HG03432 (cell line): ENCODE data around the gene PRR19.

Experiments used
- ATAC-seq: cut with Tn5 transposase; IDR thresholded peaks from one replicate; pipeline ENCODE4 v1.9.1; 2021; ENCODE audit warnings: mild to moderate bottlenecking, moderate library complexity; ENCODE audit not compliant: unreplicated experiment

PRR19 gene

GRCh38 chr19:42343344-42344110, 41.6 kb downstream of the PRR19 start:
- no peak for ATAC-seq

- no peak for ATAC-seq
Observed at GRCh38 chr19:42344336-42344893, 42.5 kb downstream of the PRR19 start.

- no peak for ATAC-seq
Observed at GRCh38 chr19:42345191-42345812, 43.4 kb downstream of the PRR19 start.

GRCh38 chr19:42348211-42348610, 46.3 kb downstream of the PRR19 start:
- ATAC-seq: no peak

- ATAC-seq: no peak
Observed at GRCh38 chr19:42349378-42350107, 47.6 kb downstream of the PRR19 start.

DNA sequence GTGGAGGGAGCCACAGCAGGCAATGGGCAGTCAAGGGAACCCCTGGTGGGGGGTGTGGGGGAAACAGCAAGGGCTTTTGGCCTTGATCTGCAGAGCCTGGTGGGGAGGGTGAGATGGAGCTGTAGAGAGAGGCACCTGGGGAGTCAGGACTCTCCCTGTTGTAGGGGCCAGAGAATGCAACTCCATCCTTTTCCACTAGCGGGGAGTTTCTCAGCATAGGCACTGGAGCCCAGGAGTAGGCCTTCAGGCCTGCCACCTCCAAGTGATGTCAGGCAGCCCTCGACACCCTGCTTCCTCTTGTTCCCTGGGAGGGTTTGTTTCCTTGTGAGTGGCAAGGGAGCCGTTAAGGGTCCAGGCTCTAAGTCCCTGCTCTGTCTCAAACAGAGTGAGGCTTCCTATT, 48.5 kb downstream of the PRR19 start:
- no peak for ATAC-seq

GRCh38 chr19:42351079-42351735, 49.3 kb downstream of the PRR19 start:
- ATAC-seq: no peak

DNA sequence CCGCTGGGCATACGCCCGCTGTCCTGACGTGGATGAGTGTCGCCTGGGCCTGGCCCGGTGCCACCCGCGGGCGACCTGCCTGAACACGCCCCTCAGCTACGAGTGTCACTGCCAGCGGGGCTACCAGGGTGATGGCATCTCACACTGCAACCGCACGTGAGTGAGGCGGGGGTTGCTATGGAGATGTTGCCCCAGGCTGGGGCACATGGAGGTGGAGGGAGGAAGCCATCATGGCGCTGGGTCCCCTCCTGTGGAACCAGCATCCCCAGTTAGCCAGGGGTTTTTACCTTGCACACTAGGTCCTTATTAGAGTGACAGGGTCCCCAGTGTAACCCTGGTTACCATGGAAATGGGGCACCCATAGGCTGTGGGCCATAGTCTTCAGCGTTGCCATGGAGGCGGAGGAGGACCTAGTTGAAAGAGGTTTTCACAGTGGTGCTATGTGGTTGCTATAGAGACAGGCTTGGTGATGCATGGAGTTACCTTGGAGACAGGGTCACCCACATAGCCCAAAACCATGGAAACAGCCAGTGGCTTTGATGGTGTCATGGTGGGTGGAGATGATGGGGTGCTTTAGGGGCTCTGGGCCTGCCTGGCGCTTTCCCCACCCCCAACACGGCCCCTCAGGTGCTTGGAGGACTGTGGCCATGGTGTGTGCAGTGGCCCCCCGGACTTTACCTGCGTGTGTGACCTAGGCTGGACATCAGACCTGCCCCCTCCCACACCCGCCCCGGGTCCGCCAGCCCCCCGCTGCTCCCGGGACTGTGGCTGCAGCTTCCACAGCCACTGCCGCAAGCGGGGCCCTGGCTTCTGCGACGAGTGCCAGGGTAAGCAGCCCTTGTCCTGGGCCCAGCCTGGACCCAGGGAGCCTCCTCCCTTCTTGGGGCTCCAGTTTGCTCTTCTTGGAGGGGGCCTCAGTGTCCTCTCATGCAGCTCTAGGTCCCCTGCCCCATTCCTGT, 50.6 kb downstream of the PRR19 start:
- no peak for ATAC-seq

DNA sequence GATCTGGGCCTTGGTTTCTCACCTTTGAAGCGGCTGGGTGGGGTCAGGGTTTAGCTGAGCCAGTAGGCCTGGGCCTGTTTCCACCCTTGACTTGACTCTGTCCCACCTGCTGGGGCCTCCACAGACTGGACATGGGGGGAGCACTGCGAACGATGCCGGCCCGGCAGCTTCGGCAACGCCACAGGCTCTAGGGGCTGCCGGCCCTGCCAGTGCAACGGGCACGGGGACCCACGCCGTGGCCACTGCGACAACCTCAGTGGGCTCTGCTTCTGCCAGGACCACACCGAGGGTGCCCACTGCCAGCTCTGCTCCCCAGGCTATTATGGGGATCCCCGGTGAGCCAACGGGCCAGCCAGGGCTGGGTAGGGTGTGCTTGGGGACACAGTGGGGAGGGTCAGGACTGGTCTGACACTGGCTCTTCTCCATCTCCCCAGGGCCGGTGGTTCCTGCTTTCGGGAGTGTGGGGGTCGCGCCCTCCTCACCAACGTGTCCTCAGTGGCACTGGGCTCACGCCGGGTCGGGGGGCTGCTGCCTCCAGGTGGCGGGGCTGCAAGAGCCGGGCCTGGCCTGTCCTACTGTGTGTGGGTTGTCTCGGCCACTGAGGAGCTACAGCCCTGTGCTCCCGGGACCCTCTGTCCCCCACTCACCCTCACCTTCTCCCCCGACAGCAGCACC, 51.5 kb downstream of the PRR19 start:
- ATAC-seq: no peak

DNA sequence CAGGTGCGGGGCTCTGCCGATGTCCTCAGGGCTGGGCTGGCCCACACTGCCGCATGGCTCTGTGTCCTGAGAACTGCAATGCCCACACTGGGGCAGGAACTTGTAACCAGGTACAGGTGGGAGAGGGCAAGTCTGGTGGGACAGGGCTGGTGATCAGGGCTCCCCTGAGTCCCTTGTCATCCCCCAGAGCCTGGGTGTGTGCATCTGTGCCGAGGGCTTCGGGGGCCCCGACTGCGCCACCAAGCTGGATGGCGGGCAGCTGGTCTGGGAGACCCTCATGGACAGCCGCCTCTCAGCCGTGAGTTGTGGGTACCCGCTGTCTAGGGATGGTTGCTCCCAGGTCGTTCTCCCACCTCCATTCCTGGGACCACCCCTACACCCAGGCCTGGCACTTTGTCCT, 54.0 kb downstream of the PRR19 start:
- ATAC-seq: no peak

- no peak for ATAC-seq
Observed at GRCh38 chr19:42356686-42357085, 54.8 kb downstream of the PRR19 start.

DNA sequence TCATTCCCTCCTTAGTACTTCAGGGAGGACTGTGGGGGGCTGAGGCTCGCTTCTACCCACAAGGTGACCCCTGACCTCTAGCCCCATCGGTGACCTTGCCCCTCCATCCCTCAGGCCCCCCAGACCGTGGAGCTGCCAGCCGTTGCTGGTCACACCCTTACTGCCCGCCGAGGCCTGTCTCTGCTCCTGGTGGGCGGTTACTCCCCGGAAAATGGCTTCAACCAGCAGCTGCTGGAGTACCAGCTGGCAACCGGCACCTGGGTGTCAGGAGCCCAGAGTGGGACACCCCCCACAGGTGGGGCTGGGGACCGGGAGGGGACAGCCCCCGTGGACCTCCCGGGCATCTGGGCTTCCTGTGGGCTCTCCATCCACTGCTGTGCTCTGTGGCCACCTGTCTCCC, 55.4 kb downstream of the PRR19 start:
- ATAC-seq: no peak
